LNCAP (cell line): ENCODE results near the gene GHRL.

Source experiments
- CTCF ChIP-seq: fragments of 450-650 bp; IDR thresholded peaks from 2 replicates; pipeline ENCODE4 v1.5.1; 2017; ENCODE audit warnings: mild to moderate bottlenecking

Gene GHRL

GRCh38 chr3:10305331-10305902 lies 12.7 kb upstream of the GHRL start:
- TF ChIP-seq CTCF: no peak

- no peak for TF ChIP-seq CTCF
Measured at GRCh38 chr3:10304905-10305304, 12.2 kb upstream of the GHRL start.

- no peak for TF ChIP-seq CTCF
Measured at GRCh38 chr3:10303785-10304184, 11.0 kb upstream of the GHRL start.

- no peak for TF ChIP-seq CTCF
Measured at GRCh38 chr3:10303105-10303504, 10.4 kb upstream of the GHRL start.

GRCh38 chr3:10300087-10300486 lies 7.3 kb upstream of the GHRL start:
- TF ChIP-seq CTCF: no peak

- TF ChIP-seq CTCF: no peak
Measured at GRCh38 chr3:10299679-10300078, 6.9 kb upstream of the GHRL start.

- TF ChIP-seq CTCF: no peak
Measured at GRCh38 chr3:10299175-10299574, 6.4 kb upstream of the GHRL start.

- TF ChIP-seq CTCF: no peak
Measured at GRCh38 chr3:10294030-10294586, 1.4 kb upstream of the GHRL start.
